HepG2 (cell line): ENCODE results near the gene LIPH. TPM values are rescaled to one million over a fixed set of nuclear protein-coding genes. Genes with fewer than 3 reads are reported as not detected.

Experiments
- AHDC1 ChIP-seq: sonication (generic); formaldehyde crosslinking; IDR thresholded peaks from 2 replicates; pipeline ENCODE4 v1.5.1; 2020; ENCODE audit warnings: mild to moderate bottlenecking, missing genetic modification reagents, borderline replicate concordance
- BRCA1 ChIP-seq: sonication (generic); formaldehyde crosslinking; IDR thresholded peaks from 2 replicates; pipeline ENCODE4 v1.4.0; 2020; ENCODE audit warnings: missing genetic modification reagents
- EP300 ChIP-seq, 3 experiments: sonication (generic) in 1 of 3; formaldehyde crosslinking in 1 of 3; IDR thresholded peaks; 2 replicates each; pipeline versions ENCODE4 v1.5.1 to v1.6.1; 2011 to 2020; ENCODE audit warnings: low read depth in 2 of 3, low read length in 2 of 3, borderline replicate concordance in 1 of 3, improper control_type of control experiment in 1 of 3, mild to moderate bottlenecking in 1 of 3, missing genetic modification reagents in 1 of 3, moderate library complexity in 1 of 3
- HIC2 ChIP-seq: sonication (generic); formaldehyde crosslinking; IDR thresholded peaks from 2 replicates; pipeline ENCODE4 v1.9.0; 2022; ENCODE audit warnings: low read depth, missing genetic modification reagents
- MED13 ChIP-seq: sonication (generic); formaldehyde crosslinking; IDR thresholded peaks from 2 replicates; pipeline ENCODE4 v1.5.0; 2020; ENCODE audit warnings: missing genetic modification reagents
- PTBP1 ChIP-seq: fragments of 200-400 bp; formaldehyde crosslinking; IDR thresholded peaks from 2 replicates; pipeline ENCODE4 v1.6.1; 2018; ENCODE audit warnings: low read length, low read depth; ENCODE audit not compliant: poor library complexity, severe bottlenecking
- RORA ChIP-seq: sonication (generic); formaldehyde crosslinking; IDR thresholded peaks from 2 replicates; pipeline ENCODE4 v1.5.0; 2020; ENCODE audit warnings: mild to moderate bottlenecking, missing genetic modification reagents, moderate library complexity
- TRIM24 ChIP-seq: sonication (generic); formaldehyde crosslinking; IDR thresholded peaks from 2 replicates; pipeline ENCODE4 v1.8.0; 2022; ENCODE audit warnings: mild to moderate bottlenecking, missing genetic modification reagents
- ZNF225 ChIP-seq: sonication (generic); formaldehyde crosslinking; IDR thresholded peaks from 2 replicates; pipeline ENCODE4 v1.4.0; 2020; ENCODE audit warnings: mild to moderate bottlenecking, missing genetic modification reagents
- ZNF263 ChIP-seq: sonication (generic); formaldehyde crosslinking; IDR thresholded peaks from 2 replicates; pipeline ENCODE4 v1.4.0; 2020; ENCODE audit warnings: missing genetic modification reagents
- ZNF530 ChIP-seq: sonication (generic); formaldehyde crosslinking; IDR thresholded peaks from 2 replicates; pipeline ENCODE4 v1.5.0; 2020; ENCODE audit warnings: low read depth, mild to moderate bottlenecking, missing genetic modification reagents
- polyA plus RNA-seq, 8 experiments: library from polyadenylated mRNA; depleted of rRNA in 3 of 8; stranded (reverse) in 7 of 8; unstranded in 1 of 8; fragments of >200 nt; fragmentation: Illumina TruSeq in 4 of 8; extraction: Trizol in 4 of 8; gene quantifications; 2 replicates each; pipeline versions ENCODE4 v1.2.1 to v1.2.3, GENCODE V29; 2011 to 2016; ENCODE audit warnings: low read depth in 4 of 8, missing spikeins in 1 of 8, mixed read lengths in 1 of 8; ENCODE audit not compliant: insufficient read depth in 1 of 8
- total RNA-seq, 5 experiments: library from RNA; depleted of rRNA; stranded (reverse); fragments of >200 nt; fragmentation: Illumina TruSeq; extraction: Trizol; gene quantifications; 2 replicates each; pipeline ENCODE4 v1.2.3, GENCODE V29; 2016; ENCODE audit warnings: low read depth in 1 of 5
- TF ChIP-seq, protein P1 (sequence below): sonication (generic); formaldehyde crosslinking; IDR thresholded peaks from 2 replicates; pipeline ENCODE4 v1.4.0; 2020; ENCODE audit warnings: missing genetic modification reagents, low read depth, mild to moderate bottlenecking, borderline replicate concordance
- TF ChIP-seq, protein P2 (sequence below): IDR thresholded peaks from 2 replicates; pipeline ENCODE4 v1.4.0; 2020; ENCODE audit warnings: mild to moderate bottlenecking, missing genetic modification reagents

The LIPH gene
- total and polyA plus RNA-seq, 2 of the 13 experiments (the other 11 are each of a cell fraction or from before 2014, with no cell fraction given), result 0.09 to 0.34 TPM

GRCh38 chr3:185498503-185499396 is 53.6 kb downstream of the LIPH start, which contains the start of gene TMEM41A (continued):
- TF ChIP-seq BRCA1 (no peak), MED13 (CRISPR knock-in tag) (peak; percentile 82), TRIM24 (no peak), PTBP1 (no peak), ZNF225 (CRISPR knock-in tag) (peak; percentile 89; the same call in 1 of the 2 replicates), AHDC1 (CRISPR knock-in tag) (peak; percentile 75; the same call in 1 of the 2 replicates), RORA (no peak), HIC2 (CRISPR knock-in tag) (0 out of 2 replicates have a peak, but pooled peaks have one; percentile 34), EP300 (IDR thresholded peaks at IDR 0.05; ENCODE audit: low read depth in 2 of 2, low read length in 2 of 2) (peak; percentile 37 to 56; a peak in 2 of 4 replicates), EP300 (CRISPR knock-in tag; IDR thresholded peaks at IDR 0.05; ENCODE audit: borderline replicate concordance) (no peak), ZNF263 (no peak; the same call in 1 of the 2 replicates), ZNF530 (CRISPR knock-in tag) (no peak)
- TF ChIP-seq, protein P1, sequence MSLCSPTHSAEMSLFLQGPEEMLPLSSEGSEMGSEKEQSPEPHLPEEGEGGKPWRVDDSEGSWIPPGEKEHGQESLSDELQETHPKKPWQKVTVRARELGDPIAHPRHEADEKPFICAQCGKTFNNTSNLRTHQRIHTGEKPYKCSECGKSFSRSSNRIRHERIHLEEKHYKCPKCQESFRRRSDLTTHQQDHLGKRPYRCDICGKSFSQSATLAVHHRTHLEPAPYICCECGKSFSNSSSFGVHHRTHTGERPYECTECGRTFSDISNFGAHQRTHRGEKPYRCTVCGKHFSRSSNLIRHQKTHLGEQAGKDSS, result peak; percentile 92
- TF ChIP-seq, protein P2, sequence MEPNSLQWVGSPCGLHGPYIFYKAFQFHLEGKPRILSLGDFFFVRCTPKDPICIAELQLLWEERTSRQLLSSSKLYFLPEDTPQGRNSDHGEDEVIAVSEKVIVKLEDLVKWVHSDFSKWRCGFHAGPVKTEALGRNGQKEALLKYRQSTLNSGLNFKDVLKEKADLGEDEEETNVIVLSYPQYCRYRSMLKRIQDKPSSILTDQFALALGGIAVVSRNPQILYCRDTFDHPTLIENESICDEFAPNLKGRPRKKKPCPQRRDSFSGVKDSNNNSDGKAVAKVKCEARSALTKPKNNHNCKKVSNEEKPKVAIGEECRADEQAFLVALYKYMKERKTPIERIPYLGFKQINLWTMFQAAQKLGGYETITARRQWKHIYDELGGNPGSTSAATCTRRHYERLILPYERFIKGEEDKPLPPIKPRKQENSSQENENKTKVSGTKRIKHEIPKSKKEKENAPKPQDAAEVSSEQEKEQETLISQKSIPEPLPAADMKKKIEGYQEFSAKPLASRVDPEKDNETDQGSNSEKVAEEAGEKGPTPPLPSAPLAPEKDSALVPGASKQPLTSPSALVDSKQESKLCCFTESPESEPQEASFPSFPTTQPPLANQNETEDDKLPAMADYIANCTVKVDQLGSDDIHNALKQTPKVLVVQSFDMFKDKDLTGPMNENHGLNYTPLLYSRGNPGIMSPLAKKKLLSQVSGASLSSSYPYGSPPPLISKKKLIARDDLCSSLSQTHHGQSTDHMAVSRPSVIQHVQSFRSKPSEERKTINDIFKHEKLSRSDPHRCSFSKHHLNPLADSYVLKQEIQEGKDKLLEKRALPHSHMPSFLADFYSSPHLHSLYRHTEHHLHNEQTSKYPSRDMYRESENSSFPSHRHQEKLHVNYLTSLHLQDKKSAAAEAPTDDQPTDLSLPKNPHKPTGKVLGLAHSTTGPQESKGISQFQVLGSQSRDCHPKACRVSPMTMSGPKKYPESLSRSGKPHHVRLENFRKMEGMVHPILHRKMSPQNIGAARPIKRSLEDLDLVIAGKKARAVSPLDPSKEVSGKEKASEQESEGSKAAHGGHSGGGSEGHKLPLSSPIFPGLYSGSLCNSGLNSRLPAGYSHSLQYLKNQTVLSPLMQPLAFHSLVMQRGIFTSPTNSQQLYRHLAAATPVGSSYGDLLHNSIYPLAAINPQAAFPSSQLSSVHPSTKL (CRISPR knock-in tag), result peak; percentile 77
